GM12892 (cell line): ENCODE measurements around the gene FAM110D.

Source experiments
- POLR2A ChIP-seq: IDR thresholded peaks from 2 replicates; pipeline ENCODE4 v1.6.1; 2011; ENCODE audit warnings: low read depth, low read length, control low read depth
- POLR2AphosphoS5 ChIP-seq: IDR thresholded peaks from 2 replicates; pipeline ENCODE4 v1.6.1; 2011; ENCODE audit warnings: low read depth, low read length, control low read depth

DNA sequence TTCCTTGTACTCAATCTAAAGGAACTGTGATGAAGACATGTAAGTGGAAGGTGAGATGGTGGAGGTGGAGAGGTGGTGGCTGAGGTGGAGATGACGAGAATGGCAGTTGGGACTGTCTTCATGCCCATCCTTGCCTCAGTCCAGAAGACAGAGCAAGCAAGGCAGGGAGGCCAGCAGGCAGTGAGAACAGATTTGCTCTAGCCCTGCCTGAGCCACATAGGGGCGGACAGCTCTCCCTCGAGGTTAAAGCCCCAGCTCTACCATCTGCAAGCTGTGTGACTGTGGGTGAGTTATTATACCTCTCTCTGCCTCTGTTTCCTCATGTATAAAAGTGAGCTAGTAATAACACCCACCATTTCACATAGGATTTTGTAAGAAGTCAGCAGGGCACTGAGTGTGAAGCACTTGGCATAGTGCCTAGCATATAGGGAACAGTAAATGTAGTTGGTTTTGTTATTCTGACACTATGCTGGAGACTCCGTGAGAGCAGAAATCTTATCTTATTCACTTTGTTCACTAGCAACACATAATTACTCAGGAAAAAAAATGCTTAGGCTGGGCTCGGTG lies 4.8 kb upstream of the FAM110D start:
- TF ChIP-seq POLR2AphosphoS5 = no peak
- TF ChIP-seq POLR2A = no peak
